Cortex of kidney (tissue), 1 donor: ENCODE results near the gene ENO4.

Source experiments
- DNase-seq: peaks from one replicate; lab custom pipeline; 2025; lab: John Stamatoyannopoulos, UW

Gene ENO4, protein sequence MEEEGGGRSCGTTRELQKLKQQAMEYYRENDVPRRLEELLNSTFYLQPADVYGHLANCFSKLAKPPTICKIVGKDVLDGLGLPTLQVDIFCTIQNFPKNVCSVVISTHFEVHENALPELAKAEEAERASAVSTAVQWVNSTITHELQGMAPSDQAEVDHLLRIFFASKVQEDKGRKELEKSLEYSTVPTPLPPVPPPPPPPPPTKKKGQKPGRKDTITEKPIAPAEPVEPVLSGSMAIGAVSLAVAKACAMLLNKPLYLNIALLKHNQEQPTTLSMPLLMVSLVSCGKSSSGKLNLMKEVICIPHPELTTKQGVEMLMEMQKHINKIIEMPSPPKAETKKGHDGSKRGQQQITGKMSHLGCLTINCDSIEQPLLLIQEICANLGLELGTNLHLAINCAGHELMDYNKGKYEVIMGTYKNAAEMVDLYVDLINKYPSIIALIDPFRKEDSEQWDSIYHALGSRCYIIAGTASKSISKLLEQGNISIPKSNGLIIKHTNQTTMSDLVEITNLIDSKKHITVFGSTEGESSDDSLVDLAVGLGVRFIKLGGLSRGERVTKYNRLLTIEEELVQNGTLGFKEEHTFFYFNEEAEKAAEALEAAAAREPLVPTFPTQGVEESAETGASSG

GRCh38 chr10:116849248-116850057 is at the start of gene ENO4:
TSS of gene ENO4 (plus strand) at chr10:116849499. CDS start at chr10:116849567, 68 bp downstream.
- DNase-seq: no peak

DNA sequence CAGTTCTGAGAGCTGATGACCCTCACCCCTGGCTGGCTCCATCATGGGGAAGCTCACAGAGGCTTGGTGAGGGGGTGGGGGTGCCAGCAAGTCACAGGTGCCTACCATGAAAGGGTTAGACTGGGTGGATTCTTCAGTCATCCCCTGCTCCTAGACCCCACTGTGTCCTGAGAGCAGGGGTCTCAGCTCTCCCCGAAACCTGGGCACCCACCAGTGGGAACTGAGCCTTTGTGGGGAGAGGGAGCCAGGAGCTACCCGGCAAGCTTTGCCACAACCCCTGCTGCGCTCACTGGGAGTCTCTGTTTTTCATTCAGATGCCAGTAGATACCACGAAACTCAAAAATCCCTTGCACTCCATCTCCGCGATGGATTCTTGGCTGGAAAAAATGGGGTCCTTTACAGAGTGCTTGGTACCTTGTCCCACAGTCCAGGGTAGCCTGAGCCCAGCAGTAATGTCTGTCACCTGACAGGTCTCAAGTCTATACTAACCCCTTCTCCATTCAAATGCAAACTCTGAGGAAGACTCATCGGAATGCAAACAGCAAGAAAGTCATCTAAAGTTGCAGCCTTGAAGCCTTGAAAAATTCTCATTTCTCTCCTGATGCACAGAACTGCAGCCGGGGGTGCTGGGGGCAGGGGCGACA is 48.9 kb upstream of the ENO4 start:
- DNase-seq: no peak

- DNase-seq: no peak
These were observed 47.6 kb upstream of the ENO4 start for GRCh38 chr10:116801658-116802057.

DNA sequence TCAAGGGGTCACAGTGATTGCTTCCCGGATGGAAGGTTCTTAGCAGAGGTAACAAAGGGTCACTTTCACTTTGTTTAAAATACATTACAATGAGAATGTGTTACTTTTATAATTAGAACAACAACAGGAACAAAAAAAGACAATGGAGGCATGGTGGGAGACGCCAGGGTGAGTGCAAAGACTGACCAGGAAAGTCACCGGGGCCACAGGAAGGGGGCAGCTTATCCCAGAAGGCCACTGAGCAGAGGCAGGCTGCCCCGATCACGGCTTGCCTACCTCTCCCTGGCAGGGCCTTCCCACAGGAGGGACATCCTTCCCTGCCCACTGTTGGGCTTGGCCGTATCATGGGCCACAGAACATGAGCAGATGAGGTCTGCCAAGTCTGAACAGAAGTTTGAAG is 46.8 kb upstream of the ENO4 start:
- no peak for DNase-seq

- DNase-seq: no peak
These were observed 46.4 kb upstream of the ENO4 start for GRCh38 chr10:116802876-116803275.

DNA sequence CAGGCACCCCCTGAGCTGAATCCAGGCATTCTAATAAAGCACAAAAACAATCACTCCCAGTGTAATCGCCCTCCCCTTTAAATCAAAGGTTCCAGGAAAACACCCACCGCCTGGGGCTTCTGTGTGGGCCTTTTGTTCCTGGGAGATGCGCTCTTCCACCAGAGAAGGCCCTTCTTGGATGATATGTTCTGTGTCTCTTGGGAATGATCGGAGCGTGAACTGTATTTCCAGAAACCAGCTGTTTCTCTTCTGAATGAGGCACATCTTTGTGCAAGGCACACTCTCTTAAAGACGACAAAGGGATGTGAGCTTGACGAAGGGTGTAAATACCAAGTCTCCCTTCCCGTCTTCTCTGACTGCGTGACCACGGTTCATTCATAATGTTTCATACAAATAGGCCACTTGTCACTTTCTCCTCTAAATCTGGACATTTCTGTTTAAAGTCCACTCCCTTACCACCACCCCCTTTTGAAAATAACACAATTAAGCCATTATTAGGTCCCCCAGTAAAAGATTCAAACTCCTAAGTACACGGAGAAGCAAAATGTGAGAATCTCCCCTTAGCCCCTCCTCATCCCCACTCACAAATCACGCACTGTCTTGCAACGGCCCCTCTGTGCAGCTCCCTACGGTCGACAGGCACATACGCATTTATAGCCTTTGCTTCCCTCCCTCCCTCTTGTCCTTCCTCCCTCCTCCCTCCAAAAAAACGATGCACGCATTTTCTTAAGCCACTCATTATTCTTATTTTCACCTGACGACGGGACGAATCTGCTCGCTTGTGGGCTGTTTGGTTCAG is 45.6 kb upstream of the ENO4 start:
- DNase-seq: no peak

DNA sequence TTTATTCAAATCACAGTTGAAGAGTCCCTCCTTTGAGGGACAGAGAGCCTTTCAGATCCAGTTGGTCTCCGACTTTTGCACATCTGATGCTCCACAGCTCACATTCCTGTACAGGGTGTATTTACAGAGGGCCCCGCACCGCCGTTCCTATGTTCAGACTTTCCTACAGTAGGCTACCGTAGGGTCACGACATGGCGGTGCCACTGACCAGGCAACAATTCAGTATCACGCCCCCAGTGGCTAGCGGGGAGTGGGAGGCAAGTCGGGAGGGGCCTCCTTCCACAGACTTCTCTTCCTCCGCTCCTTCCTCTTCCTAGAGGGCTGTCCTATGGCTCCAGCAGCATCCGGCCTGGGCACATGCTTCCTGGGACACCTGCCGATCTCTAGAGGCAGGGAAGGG is 40.6 kb upstream of the ENO4 start:
- no peak for DNase-seq

- no peak for DNase-seq
These were observed 39.7 kb upstream of the ENO4 start for GRCh38 chr10:116809483-116810119.

DNA sequence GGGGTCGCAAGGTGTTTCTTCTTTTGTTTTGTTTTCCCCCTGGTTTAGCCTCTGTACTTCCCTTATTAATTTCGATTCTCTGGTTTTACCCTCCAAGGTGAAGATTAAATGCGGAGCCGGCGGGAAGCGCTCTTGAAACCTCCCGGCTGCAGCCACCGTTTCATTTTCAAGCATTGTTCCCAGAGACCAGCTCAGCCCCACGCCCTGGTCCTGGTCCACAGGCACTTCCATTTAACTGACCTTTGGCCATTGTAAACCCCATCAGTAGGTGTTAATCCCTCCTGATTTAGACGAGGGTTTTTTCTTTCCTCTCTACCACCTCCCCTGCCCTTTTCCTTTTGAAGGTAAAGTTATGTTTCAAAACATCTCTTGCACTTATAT is 39.2 kb upstream of the ENO4 start:
- no peak for DNase-seq

- DNase-seq: no peak
These were observed 38.4 kb upstream of the ENO4 start for GRCh38 chr10:116810895-116811294.

DNA sequence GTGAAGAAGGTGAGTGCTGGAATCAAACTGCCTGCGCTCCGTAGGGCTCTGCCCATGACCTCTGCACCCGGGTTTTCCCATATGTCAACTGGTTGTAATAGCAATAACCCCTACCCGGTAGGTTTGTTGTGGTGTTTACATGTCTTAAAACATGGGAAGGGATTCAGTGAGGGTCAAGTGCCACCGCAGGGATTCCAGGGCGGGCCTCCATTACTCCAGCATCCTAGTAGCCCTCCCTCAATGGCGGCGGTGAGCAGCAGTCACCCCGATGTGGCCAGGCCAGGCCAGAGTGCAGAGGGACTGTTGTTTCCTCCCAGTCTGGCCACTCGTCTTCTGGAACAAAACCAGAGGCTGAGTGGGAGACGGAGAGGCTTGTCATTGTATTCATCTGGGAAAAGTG is 37.6 kb upstream of the ENO4 start:
- no peak for DNase-seq

- DNase-seq: no peak
These were observed 33.5 kb upstream of the ENO4 start for GRCh38 chr10:116815641-116816415.

DNA sequence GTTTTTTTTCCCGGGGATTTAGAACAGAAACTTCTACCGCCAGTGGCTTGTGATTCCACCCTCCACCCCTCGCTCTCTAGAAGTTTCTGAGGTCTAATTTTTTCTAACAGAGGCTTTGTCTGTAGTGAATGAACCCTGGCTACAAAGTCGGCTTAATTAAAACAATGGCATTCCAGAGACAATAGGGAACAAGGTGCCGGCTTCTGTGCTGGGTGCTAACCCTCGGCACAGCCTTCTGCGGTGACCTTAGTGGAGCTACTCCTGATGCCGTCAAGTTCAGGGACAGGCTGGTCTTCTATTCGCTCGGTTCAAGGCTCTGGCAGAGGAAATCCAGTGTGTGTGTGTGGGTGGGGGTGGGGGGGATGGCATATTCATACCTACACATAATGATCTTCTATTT is 32.1 kb upstream of the ENO4 start:
- no peak for DNase-seq

GRCh38 chr10:116817780-116818343 is 31.4 kb upstream of the ENO4 start:
- no peak for DNase-seq

DNA sequence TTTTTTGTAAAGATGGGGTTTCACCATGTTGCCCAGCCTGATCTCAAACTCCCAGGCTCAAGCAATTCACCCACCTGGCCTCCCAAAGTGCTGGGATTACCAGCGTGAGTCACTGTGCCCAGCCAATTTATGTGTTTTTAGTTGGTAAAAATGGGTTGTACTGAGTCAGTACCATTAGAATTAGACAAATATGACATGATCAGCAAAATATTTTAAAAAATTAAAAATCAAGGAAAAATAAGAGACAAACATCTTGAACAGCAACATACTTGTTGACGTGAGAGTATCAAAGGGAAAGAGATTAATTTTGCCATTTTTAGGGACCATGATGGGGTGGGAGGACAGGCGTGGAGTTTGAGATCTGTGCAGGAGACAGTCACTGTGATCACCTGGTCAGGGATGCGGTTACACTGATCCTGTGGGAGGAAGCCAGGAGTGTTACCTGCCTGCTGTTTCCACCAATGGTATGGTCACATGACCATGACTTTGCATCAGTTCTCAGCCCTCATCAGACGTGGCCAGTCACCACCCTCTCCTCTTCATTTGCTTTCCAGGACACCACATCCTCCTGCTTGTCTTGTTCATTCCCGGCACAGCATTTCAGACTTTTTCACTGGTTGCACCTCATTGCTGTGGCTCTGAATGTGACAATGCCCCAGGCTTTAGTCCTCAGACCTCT is 29.2 kb upstream of the ENO4 start:
- no peak for DNase-seq

- no peak for DNase-seq
These were observed 23.4 kb upstream of the ENO4 start for GRCh38 chr10:116825901-116826300.

DNA sequence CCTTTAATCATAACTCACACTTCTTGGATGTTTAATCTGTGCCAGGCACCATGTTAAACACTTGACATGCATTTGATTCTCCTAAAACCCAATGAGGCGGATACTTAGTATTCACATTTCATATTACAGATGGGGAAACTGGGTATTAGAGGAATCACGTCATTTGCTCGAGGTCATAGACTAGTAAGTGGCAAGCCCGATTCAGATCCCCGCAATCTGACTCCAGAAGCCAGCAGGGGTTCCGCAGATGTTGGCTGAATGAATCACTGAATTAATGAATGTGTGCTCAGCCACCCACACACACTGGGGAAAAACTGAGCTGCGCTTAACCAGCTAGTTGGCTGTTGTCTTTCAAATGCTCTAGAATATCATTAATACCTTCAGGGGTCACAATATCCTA is 22.5 kb upstream of the ENO4 start:
- DNase-seq: no peak

DNA sequence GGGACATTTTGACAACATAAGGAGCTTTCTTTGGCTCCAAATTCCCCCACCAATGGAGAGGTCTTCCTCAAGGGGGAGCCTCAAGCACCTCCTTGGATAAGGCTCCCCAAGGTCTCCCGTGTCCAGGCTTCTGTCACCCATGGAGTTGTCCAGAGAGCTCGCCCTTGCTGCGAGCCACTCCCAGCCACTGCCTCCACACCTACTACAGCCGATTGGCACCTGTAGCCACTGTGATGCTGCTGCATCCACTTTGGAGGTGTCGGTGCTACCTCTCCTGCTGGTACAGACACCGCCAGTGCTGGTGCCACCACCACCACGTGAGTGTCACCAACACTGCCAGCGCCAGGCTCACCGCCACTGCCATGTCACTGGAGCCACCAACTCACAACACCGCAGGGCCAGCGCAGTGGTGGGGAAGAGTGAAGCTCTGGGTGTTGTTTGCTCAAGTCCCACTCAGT is 22.1 kb upstream of the ENO4 start:
- no peak for DNase-seq

DNA sequence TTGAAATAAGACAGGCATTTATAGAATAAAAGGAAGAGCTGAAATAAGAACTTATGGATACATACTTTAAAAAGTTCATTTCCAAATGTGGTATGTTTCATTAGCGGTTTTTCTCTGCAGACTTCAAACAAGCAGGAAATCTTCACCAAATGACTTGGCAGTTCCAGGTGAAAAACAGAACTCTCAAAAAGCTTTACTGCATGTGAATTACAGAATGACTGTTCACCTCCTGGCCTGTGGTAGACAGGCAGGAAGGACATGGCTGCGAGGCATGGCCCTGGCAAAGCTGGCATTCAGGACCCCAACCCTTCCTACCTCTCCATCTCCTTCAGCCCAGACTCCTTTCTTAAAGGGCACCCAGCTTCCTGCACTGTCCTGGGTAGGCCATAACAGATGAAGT is 21.2 kb upstream of the ENO4 start:
- no peak for DNase-seq
